NCI-H748 treated with DMSO at 0.1 percent for 48 hours (cell line): ENCODE data around the gene PSG7.
"Not testable (repeated sequence)": the region's sequence is repeated elsewhere in the genome, so short reads cannot be mapped to it uniquely, and the experiment has no call there.

Source experiments
- DNase-seq: peaks from one replicate; lab custom pipeline; 2025; lab: John Stamatoyannopoulos, UW

The PSG7 gene

GRCh38 chr19:42913516-42913915 lies 23.5 kb downstream of the PSG7 start:
- DNase-seq: not testable (repeated sequence)

- DNase-seq: not testable (repeated sequence)
These were observed 24.1 kb downstream of the PSG7 start for GRCh38 chr19:42912941-42913340.

- not testable (repeated sequence) for DNase-seq
These were observed 25.3 kb downstream of the PSG7 start for GRCh38 chr19:42911731-42912130.

DNA sequence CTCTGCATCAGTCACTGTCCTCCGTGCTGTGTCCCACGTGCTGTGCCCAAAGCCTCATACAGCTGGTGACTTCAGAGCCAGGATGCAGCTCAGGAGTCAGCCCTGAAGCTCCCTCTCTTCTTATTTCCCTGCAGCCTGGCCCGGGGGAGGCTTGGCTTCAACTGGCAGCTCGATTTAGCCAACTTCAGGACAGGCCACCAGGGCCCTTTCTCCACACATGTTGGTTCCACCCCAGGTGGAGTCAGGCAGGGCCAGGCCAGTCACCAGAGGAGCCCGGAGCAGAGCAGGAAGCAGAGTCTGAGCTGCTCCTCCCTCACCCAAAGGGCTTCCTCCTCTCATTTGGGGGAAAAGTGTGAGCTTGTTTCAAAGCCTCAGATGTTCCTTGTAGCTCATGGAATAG lies 30.8 kb downstream of the PSG7 start:
- DNase-seq: not testable (repeated sequence)

DNA sequence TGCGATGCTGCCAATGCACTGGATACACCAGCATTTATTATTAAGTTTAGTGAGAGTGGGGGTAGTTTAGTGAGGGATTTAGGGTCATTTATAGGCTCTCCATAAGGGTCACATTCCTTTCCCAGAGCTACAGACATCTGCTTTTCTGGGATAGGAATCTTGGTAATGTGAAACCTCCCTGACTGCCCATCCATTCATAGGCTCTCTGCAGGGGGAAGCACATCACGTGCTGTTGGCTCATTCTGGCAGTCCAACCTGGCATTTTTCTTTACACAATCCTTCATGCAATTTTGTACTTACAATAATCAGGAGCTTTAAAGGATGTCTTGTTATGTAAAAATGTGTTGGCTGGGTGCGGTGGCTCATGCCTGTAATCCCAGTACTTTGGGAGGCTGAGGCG lies 36.4 kb downstream of the PSG7 start:
- DNase-seq: not testable (repeated sequence)

DNA sequence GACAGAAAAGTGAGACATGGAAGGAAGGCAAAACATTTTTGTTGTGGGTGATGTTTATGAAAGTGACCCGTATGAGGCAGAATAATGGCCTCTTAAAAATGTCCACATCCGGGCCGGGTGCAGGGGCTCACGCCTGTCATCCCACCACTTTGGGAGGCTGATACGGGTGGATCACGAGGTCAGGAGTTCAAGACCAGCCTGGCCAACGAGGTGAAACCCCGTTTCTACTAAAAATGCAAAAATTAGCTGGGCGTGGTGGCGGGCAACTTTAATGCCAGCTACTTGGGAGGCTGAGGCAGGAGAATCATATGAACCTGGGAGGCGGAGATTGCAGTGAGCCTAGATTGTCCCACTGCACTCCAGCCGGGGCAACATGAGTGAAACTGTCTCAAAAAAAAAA lies 37.3 kb downstream of the PSG7 start:
- DNase-seq: not testable (repeated sequence)

GRCh38 chr19:42899110-42899509 lies 37.9 kb downstream of the PSG7 start:
- not testable (repeated sequence) for DNase-seq

DNA sequence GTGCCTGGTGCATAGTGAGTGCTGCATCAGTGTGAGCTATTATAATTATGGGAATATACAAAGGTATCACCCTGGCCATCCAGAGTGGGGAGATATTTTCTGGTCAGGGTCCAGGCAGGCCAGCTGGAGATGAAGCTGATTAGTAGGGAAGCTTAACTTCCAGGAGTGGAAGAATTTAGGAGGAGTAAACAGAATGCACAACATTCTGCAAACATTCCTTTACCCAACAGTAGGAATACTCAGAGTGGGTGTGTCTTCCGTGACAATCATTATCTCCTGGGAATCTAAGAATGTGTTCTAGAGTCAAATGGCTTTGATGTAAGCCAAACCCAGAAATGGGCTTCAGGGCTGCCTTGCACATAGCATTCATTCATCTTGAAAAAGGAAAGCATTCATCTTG lies 38.4 kb downstream of the PSG7 start:
- not testable (repeated sequence) for DNase-seq

DNA sequence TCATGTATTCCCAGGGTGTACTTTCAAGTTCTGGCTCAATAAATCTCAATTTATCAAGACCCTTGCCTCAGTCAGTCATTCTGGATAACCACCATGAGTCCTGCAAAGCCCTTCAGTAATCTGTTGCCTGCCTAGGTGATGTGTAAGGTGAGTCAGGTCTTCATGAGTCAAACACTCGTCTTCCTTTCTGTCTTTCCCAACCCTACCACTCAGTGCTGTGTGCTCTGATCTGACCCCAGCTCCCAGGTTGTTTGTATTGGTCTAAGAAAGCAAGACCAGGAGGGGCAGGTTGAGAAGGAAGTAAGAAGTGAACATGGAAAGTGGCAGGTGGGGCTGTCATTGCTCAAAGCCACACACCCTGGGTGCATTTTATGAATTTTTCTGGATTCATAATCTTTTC lies 39.3 kb downstream of the PSG7 start:
- not testable (repeated sequence) for DNase-seq

- DNase-seq: not testable (repeated sequence)
These were observed 46.6 kb downstream of the PSG7 start for GRCh38 chr19:42890446-42890845.

- not testable (repeated sequence) for DNase-seq
These were observed 49.0 kb downstream of the PSG7 start for GRCh38 chr19:42887876-42888445.

GRCh38 chr19:42882730-42883129 lies 54.3 kb downstream of the PSG7 start:
- DNase-seq: not testable (repeated sequence)

DNA sequence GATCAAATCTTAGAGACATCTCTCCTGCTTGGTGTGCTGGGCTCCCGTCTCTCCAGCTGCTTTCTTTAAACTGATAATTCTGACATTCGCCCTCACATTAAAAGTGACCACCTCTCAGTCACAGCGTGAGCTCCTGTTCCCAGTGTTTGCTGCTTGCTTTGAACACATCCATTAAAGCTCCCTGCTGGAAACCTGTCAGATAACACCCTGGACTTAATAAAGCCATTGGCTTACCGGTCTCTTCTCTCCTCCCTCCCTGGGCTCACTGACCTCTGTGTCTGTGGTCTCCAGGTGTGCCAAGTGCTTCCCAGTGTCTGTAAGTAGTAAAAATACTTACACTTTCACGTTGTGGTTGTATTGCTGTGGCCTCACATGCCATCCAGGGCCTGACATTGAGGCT lies 55.0 kb downstream of the PSG7 start:
- not testable (repeated sequence) for DNase-seq

GRCh38 chr19:42881279-42881678 lies 55.7 kb downstream of the PSG7 start:
- DNase-seq: peak; percentile 2

- not testable (repeated sequence) for DNase-seq
These were observed 56.4 kb downstream of the PSG7 start for GRCh38 chr19:42880621-42881020.

DNA sequence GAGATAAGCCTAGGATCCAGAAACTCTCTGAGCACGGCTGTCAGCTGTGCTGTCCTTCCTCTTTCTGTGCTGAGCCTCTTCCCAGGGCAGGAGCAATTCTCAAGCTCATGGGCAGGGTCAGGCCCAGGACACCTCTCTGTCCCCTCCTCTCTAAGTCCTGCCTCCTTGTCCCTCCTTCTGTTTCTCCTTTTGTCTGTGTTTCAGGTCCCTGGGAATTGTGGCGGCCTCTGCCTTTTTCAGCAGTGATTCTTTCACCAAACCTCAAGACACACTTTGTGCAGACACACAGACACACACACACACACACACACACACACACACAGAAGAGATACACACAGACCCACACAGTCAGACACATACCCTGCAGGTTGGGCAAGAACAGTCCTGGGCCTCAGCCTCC lies 57.4 kb downstream of the PSG7 start, which contains the start of gene PSG1:
Gene PSG1, minus strand, starts transcription at position 101 of the 400 bp plus-strand sequence. CDS start 132 bp downstream, outside the sequence.
- DNase-seq: no peak

DNA sequence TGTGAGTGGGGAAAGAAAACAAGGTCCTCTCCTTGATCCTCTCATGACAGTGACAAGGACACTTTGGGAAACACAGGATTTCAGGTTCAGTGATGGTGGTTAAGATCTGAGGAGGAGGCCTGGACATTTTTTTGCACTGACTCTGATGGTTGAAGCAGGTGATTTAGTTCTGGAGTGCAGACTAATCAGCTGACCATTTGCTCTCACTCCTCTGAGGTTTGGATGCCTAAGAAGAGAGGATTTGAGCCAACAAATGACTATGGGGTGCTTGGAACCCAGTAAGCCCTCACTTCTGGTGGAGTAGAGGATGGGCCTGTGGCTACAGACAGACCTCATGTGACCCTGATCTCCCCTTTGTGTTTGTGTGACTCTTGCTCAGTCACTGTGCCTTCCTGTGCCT lies 60.4 kb downstream of the PSG7 start:
- DNase-seq: not testable (repeated sequence)

DNA sequence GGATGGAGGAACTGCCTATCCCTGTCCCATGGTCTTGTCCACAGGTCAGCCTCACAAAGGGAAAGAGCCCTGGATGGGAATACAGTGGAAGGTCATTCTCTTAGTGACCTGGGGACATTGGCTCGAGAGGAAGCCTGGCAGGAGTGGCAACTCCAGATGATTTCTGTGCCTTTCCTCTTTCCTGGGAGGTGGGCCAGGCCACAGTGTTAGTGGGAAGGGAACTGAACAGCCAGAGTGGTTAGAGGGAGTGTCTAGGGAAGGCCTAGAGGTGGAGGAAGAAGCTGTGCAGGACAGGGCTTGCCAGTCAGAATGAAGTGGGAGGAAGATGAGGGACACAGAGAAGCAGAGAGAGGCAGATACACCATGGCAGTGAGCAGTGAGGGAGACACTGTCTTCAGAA lies 61.1 kb downstream of the PSG7 start:
- DNase-seq: not testable (repeated sequence)

GRCh38 chr19:42874901-42875813 lies 61.9 kb downstream of the PSG7 start:
- DNase-seq: not testable (repeated sequence)

DNA sequence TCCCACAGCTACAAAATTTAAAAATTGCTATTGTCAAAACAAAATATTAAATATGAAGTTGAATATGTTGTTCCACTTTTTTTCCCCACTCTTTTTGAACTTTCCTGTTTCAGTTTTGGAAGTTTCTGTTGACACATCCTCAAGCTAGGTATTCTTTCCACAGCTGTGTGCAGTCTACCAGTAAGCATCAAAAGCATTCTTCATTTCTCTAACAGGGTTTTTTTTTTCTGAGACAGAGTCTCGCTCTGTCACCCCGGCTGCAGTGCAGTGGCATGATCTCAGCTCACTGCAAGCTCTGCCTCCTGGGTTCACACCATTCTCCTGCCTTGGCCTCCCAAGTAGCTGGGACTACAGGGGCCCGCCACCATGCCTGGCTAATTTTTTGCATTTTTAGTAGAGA lies 62.9 kb downstream of the PSG7 start:
- DNase-seq: not testable (repeated sequence)
